HEK293T (cell line): ENCODE results near the gene KCNQ2.

Experiments
- BHLHE40 ChIP-seq: fragments of 450-650 bp; IDR thresholded peaks from 2 replicates; pipeline ENCODE4 v1.6.1; 2016; ENCODE audit warnings: mild to moderate bottlenecking, moderate library complexity, borderline replicate concordance
- ELF4 ChIP-seq: fragments of 450-650 bp; IDR thresholded peaks from 2 replicates; pipeline ENCODE4 v1.6.1; 2017; ENCODE audit warnings: antibody characterized with exemption
- FOXA1 ChIP-seq: fragments of 450-650 bp; IDR thresholded peaks from 2 replicates; pipeline ENCODE4 v1.6.1; 2016; ENCODE audit warnings: mild to moderate bottlenecking
- FOXM1 ChIP-seq: fragments of 450-650 bp; IDR thresholded peaks from 2 replicates; pipeline ENCODE4 v1.6.1; 2017; ENCODE audit warnings: mild to moderate bottlenecking, borderline replicate concordance
- HDGF ChIP-seq: fragments of 450-650 bp; IDR thresholded peaks from 2 replicates; pipeline ENCODE4 v1.6.1; 2017; ENCODE audit warnings: antibody characterized with exemption, borderline replicate concordance
- LEF1 ChIP-seq: fragments of 450-650 bp; IDR thresholded peaks from 2 replicates; pipeline ENCODE4 v1.6.1; 2017; ENCODE audit warnings: mild to moderate bottlenecking, borderline replicate concordance
- NFRKB ChIP-seq: fragments of 450-650 bp; IDR thresholded peaks from 2 replicates; pipeline ENCODE4 v1.6.1; 2016; ENCODE audit warnings: mild to moderate bottlenecking, moderate library complexity
- PKNOX1 ChIP-seq: fragments of 450-650 bp; IDR thresholded peaks from 2 replicates; pipeline ENCODE4 v1.6.1; 2016
- SP1 ChIP-seq: fragments of 450-650 bp; IDR thresholded peaks from 2 replicates; pipeline ENCODE4 v1.6.1; 2017
- SUZ12 ChIP-seq: fragments of 450-650 bp; IDR thresholded peaks from 2 replicates; pipeline ENCODE4 v1.6.1; 2016; ENCODE audit warnings: mild to moderate bottlenecking
- TARDBP ChIP-seq: fragments of 450-650 bp; IDR thresholded peaks from 2 replicates; pipeline ENCODE4 v1.6.1; 2016

GRCh38 chr20:63422653-63423052, 49.8 kb downstream of the KCNQ2 start:
- no peak for TF ChIP-seq BHLHE40
- TF ChIP-seq PKNOX1 = no peak
- TF ChIP-seq FOXA1 = no peak
- TF ChIP-seq ELF4 = no peak
- no peak for TF ChIP-seq HDGF
- TF ChIP-seq TARDBP = no peak
- TF ChIP-seq SP1 = no peak
- no peak for TF ChIP-seq NFRKB
- no peak for TF ChIP-seq FOXM1
- TF ChIP-seq SUZ12 = no peak
- no peak for TF ChIP-seq LEF1
